Parathyroid adenoma (tissue), 2 donors: ENCODE data around the gene NEGR1.

Experiments
- H2AFZ ChIP-seq: fragments of 300-600 bp; sonication (generic); one replicate; pipeline ENCODE4 v1.7.0; 2017; ENCODE audit warnings: antibody characterized with exemption, mild to moderate bottlenecking
- H3K27ac ChIP-seq: fragments of 300-600 bp; sonication (generic); one replicate; pipeline ENCODE4 v1.7.0; 2017
- H3K27me3 ChIP-seq: fragments of 300-600 bp; sonication (generic); one replicate; pipeline ENCODE4 v1.7.0; 2017; ENCODE audit warnings: low read length; ENCODE audit not compliant: control insufficient read depth, insufficient read depth
- H3K36me3 ChIP-seq: fragments of 300-600 bp; sonication (generic); one replicate; pipeline ENCODE4 v1.7.0; 2017; ENCODE audit warnings: low read length; ENCODE audit not compliant: control insufficient read depth, insufficient read depth
- H3K4me1 ChIP-seq: fragments of 300-600 bp; sonication (generic); one replicate; pipeline ENCODE4 v1.7.0; 2017; ENCODE audit warnings: control low read depth
- H3K4me2 ChIP-seq: fragments of 300-600 bp; sonication (generic); one replicate; pipeline ENCODE4 v1.7.0; 2017; ENCODE audit warnings: low read length
- H3K4me3 ChIP-seq: fragments of 300-600 bp; sonication (generic); one replicate; pipeline ENCODE4 v1.7.0; 2017; ENCODE audit warnings: low read depth, low read length
- H3K79me2 ChIP-seq: fragments of 300-600 bp; sonication (generic); one replicate; pipeline ENCODE4 v1.7.0; 2017; ENCODE audit warnings: control low read depth
- H3K9ac ChIP-seq: fragments of 300-600 bp; sonication (generic); one replicate; pipeline ENCODE4 v1.7.0; 2017; ENCODE audit warnings: mild to moderate bottlenecking
- H3K9me3 ChIP-seq: fragments of 300-600 bp; sonication (generic); one replicate; pipeline ENCODE4 v1.7.0; 2017; ENCODE audit warnings: low read length; ENCODE audit not compliant: control insufficient read depth
- CTCF ChIP-seq: fragments of 300-600 bp; sonication (generic); IDR thresholded peaks from one replicate; pipeline ENCODE4 v1.7.0; 2017; ENCODE audit warnings: antibody characterized with exemption, mild to moderate bottlenecking
- donor health status: primary hyperparathyroidism.

NEGR1 gene

GRCh38 chr1:71930511-71930910, 351.8 kb downstream of the NEGR1 start:
- H3K36me3 ChIP-seq, result no peaks in the 10 kb centered on the region
- H2AFZ ChIP-seq, result no peak overlapping the region
- no peak overlapping the region for H3K4me2 ChIP-seq
- no peaks in the 10 kb centered on the region for H3K79me2 ChIP-seq
- no peak overlapping the region for H3K9ac ChIP-seq
- H3K4me1 ChIP-seq, result no peaks in the 10 kb centered on the region
- no peak for TF ChIP-seq CTCF
- no peak overlapping the region for H3K4me3 ChIP-seq
- no peak overlapping the region for H3K27ac ChIP-seq
- H3K9me3 ChIP-seq, result no peaks in the 10 kb centered on the region
- H3K27me3 ChIP-seq, result no peaks in the 10 kb centered on the region

- Histone ChIP-seq H3K9ac (no peak overlapping the region), H3K36me3 (no peaks in the 10 kb centered on the region), H3K4me1 (no peaks in the 10 kb centered on the region), H3K27ac (no peak overlapping the region), H3K79me2 (no peaks in the 10 kb centered on the region), H3K4me3 (no peak overlapping the region), H3K4me2 (no peak overlapping the region), H3K9me3 (no peaks in the 10 kb centered on the region), H3K27me3 (no peaks in the 10 kb centered on the region), H2AFZ (no peak overlapping the region)
- TF ChIP-seq CTCF, result no peak
These were observed 360.3 kb downstream of the NEGR1 start for GRCh38 chr1:71921935-71922559.

- TF ChIP-seq CTCF, result no peak
- H3K79me2 ChIP-seq, result no peaks in the 10 kb centered on the region
- no peaks in the 10 kb centered on the region for H3K36me3 ChIP-seq
- no peak overlapping the region for H2AFZ ChIP-seq
- H3K9me3 ChIP-seq, result no peaks in the 10 kb centered on the region
- H3K9ac ChIP-seq, result no peak overlapping the region
- no peak overlapping the region for H3K27ac ChIP-seq
- no peak overlapping the region for H3K4me3 ChIP-seq
- no peaks in the 10 kb centered on the region for H3K4me1 ChIP-seq
- no peaks in the 10 kb centered on the region for H3K27me3 ChIP-seq
- H3K4me2 ChIP-seq, result no peak overlapping the region
These were observed 361.1 kb downstream of the NEGR1 start for GRCh38 chr1:71921204-71921603.

GRCh38 chr1:71920556-71920955, 361.8 kb downstream of the NEGR1 start:
- Histone ChIP-seq H3K9ac (no peak overlapping the region), H3K79me2 (no peaks in the 10 kb centered on the region), H3K36me3 (no peaks in the 10 kb centered on the region), H3K4me2 (no peak overlapping the region), H3K27ac (no peak overlapping the region), H3K4me3 (no peak overlapping the region), H3K9me3 (no peaks in the 10 kb centered on the region), H3K27me3 (no peaks in the 10 kb centered on the region), H3K4me1 (no peaks in the 10 kb centered on the region), H2AFZ (no peak overlapping the region)
- TF ChIP-seq CTCF, result no peak

GRCh38 chr1:71919811-71920509, 362.4 kb downstream of the NEGR1 start:
- no peaks in the 10 kb centered on the region for H3K9me3 ChIP-seq
- no peaks in the 10 kb centered on the region for H3K36me3 ChIP-seq
- H2AFZ ChIP-seq, result no peak overlapping the region
- H3K4me2 ChIP-seq, result no peak overlapping the region
- H3K27me3 ChIP-seq, result no peaks in the 10 kb centered on the region
- H3K27ac ChIP-seq, result no peak overlapping the region
- no peaks in the 10 kb centered on the region for H3K79me2 ChIP-seq
- H3K9ac ChIP-seq, result no peak overlapping the region
- H3K4me1 ChIP-seq, result no peaks in the 10 kb centered on the region
- no peak for TF ChIP-seq CTCF
- no peak overlapping the region for H3K4me3 ChIP-seq
